KMS-11 (cell line): ENCODE data around the gene UBE2Z.

Experiments
- H2AFZ ChIP-seq: fragments of 200-600 bp; sonication (generic); 2 replicates; pipeline ENCODE4 v1.6.1; 2016; ENCODE audit warnings: antibody characterized with exemption, mixed run types, low read depth
- H3K27ac ChIP-seq: fragments of 200-600 bp; sonication (generic); 2 replicates; pipeline ENCODE4 v1.6.1; 2016; ENCODE audit warnings: mild to moderate bottlenecking, mixed run types
- H3K27me3 ChIP-seq: fragments of 200-600 bp; sonication (generic); 2 replicates; pipeline ENCODE4 v1.6.1; 2017; ENCODE audit warnings: mild to moderate bottlenecking, low read depth, mixed run types, moderate library complexity; ENCODE audit not compliant: insufficient read depth
- H3K36me3 ChIP-seq: fragments of 200-600 bp; sonication (generic); 2 replicates; pipeline ENCODE4 v1.6.1; 2017; ENCODE audit warnings: mild to moderate bottlenecking, mixed run types; ENCODE audit not compliant: insufficient read depth
- H3K4me1 ChIP-seq: fragments of 200-600 bp; sonication (generic); 2 replicates; pipeline ENCODE4 v1.6.1; 2016; ENCODE audit warnings: mild to moderate bottlenecking, low read depth, mixed run types; ENCODE audit not compliant: poor library complexity, severe bottlenecking
- H3K4me2 ChIP-seq: fragments of 200-600 bp; sonication (generic); 2 replicates; pipeline ENCODE4 v1.7.0; 2016; ENCODE audit warnings: mild to moderate bottlenecking, mixed run types
- H3K4me3 ChIP-seq: fragments of 200-600 bp; sonication (generic); IDR thresholded peaks from 2 replicates; pipeline ENCODE4 v1.6.1; 2017; ENCODE audit warnings: low read depth, low read length, mixed read lengths; ENCODE audit not compliant: insufficient read depth
- H3K79me2 ChIP-seq: fragments of 200-600 bp; sonication (generic); 2 replicates; pipeline ENCODE4 v1.6.1; 2016; ENCODE audit warnings: low read depth, mixed run types; ENCODE audit not compliant: insufficient read depth
- H3K9ac ChIP-seq: fragments of 200-600 bp; sonication (generic); 2 replicates; pipeline ENCODE4 v1.6.1; 2016; ENCODE audit warnings: mild to moderate bottlenecking, mixed run types
- H4K20me1 ChIP-seq: fragments of 200-600 bp; sonication (generic); 2 replicates; pipeline ENCODE4 v1.6.1; 2016; ENCODE audit warnings: mild to moderate bottlenecking, mixed run types; ENCODE audit not compliant: insufficient read depth
- CTCF ChIP-seq: fragments of 200-600 bp; sonication (generic); conservative IDR thresholded peaks from 2 replicates; pipeline ENCODE4 v1.6.1; 2017; ENCODE audit warnings: low read depth, mild to moderate bottlenecking, antibody characterized with exemption, low read length, moderate library complexity, mixed read lengths

The UBE2Z gene

GRCh38 chr17:48954300-48954755, 46.1 kb downstream of the UBE2Z start:
- Histone ChIP-seq H3K27ac (no peak overlapping the region), H3K4me3 (no peak overlapping the region), H3K27me3 (peaks cover 4% of the 10 kb centered on the region; the same call in 1 of the 2 replicates), H4K20me1 (no peaks in the 10 kb centered on the region), H3K79me2 (no peaks in the 10 kb centered on the region), H3K4me1 (peaks cover 17% of the 10 kb centered on the region), H3K36me3 (no peaks in the 10 kb centered on the region), H2AFZ (no peak overlapping the region), H3K4me2 (no peak overlapping the region), H3K9ac (no peak overlapping the region)
- no peak for TF ChIP-seq CTCF

GRCh38 chr17:48960834-48961515, 52.8 kb downstream of the UBE2Z start:
- Histone ChIP-seq H3K9ac (no peak overlapping the region), H3K27me3 (peaks cover 35% of the 10 kb centered on the region; the same call in 1 of the 2 replicates), H3K36me3 (no peaks in the 10 kb centered on the region), H3K4me2 (no peak overlapping the region), H2AFZ (no peak overlapping the region), H3K4me1 (no peaks in the 10 kb centered on the region), H3K79me2 (no peaks in the 10 kb centered on the region), H3K27ac (no peak overlapping the region), H3K4me3 (no peak overlapping the region), H4K20me1 (no peaks in the 10 kb centered on the region)
- TF ChIP-seq CTCF, result no peak

GRCh38 chr17:48961516-48962233, 53.5 kb downstream of the UBE2Z start:
- Histone ChIP-seq H3K4me2 (no peak overlapping the region), H3K4me3 (no peak overlapping the region), H2AFZ (no peak overlapping the region), H3K79me2 (no peaks in the 10 kb centered on the region), H3K27me3 (peaks cover 35% of the 10 kb centered on the region; the same call in 1 of the 2 replicates), H4K20me1 (no peaks in the 10 kb centered on the region), H3K36me3 (no peaks in the 10 kb centered on the region), H3K27ac (no peak overlapping the region), H3K9ac (no peak overlapping the region), H3K4me1 (no peaks in the 10 kb centered on the region)
- no peak for TF ChIP-seq CTCF

GRCh38 chr17:48970224-48970623, 62.0 kb downstream of the UBE2Z start:
- Histone ChIP-seq H3K4me1 (no peaks in the 10 kb centered on the region), H3K4me2 (no peak overlapping the region), H3K9ac (no peak overlapping the region), H3K4me3 (no peak overlapping the region), H3K36me3 (no peaks in the 10 kb centered on the region), H3K27me3 (peaks cover 3% of the 10 kb centered on the region; the same call in 1 of the 2 replicates), H3K79me2 (no peaks in the 10 kb centered on the region), H4K20me1 (no peaks in the 10 kb centered on the region), H2AFZ (no peak overlapping the region), H3K27ac (no peak overlapping the region)
- TF ChIP-seq CTCF, result no peak
